WI38 (cell line): Measurements from ENCODE around the gene CEP131.

Experiments used
- H3K4me3 ChIP-seq: 2 replicates; pipeline ENCODE4 v1.5.1; 2011; ENCODE audit warnings: low read depth, mild to moderate bottlenecking, control low read depth, low read length
- CTCF ChIP-seq: IDR thresholded peaks from 2 replicates; pipeline ENCODE4 v1.5.1; 2012; ENCODE audit warnings: low read depth, mild to moderate bottlenecking, control low read depth, low read length

Gene CEP131

GRCh38 chr17:81193470-81194224 is 29.1 kb downstream of the CEP131 start:
- TF ChIP-seq CTCF: no peak
- H3K4me3 ChIP-seq: no peak overlapping the region

GRCh38 chr17:81193051-81193410 is 29.7 kb downstream of the CEP131 start:
- TF ChIP-seq CTCF: no peak
- H3K4me3 ChIP-seq: no peak overlapping the region

- no peak overlapping the region for H3K4me3 ChIP-seq
- TF ChIP-seq CTCF: no peak
Measured at GRCh38 chr17:81192386-81193050, 30.2 kb downstream of the CEP131 start.

- TF ChIP-seq CTCF: no peak
- no peak overlapping the region for H3K4me3 ChIP-seq
Measured at GRCh38 chr17:81191646-81192045, 31.1 kb downstream of the CEP131 start.

- H3K4me3 ChIP-seq: no peak overlapping the region
- TF ChIP-seq CTCF: no peak
Measured at GRCh38 chr17:81191116-81191515, 31.6 kb downstream of the CEP131 start.

- TF ChIP-seq CTCF: no peak
Measured at GRCh38 chr17:81190591-81190990, 32.2 kb downstream of the CEP131 start.

More at GRCh38 chr17:81190591-81190990, 32.2 kb downstream of the CEP131 start:
- H3K4me3 ChIP-seq: no peak overlapping the region
